ENCODE data around the gene SYNE2.

Gene SYNE2

GRCh38 chr14:63911404-63911803, 58.6 kb downstream of the SYNE2 start:
- DNase-seq (ENCODE audit: low read depth) = no peak

- DNase-seq (ENCODE audit: low read depth) = no peak
Measured at GRCh38 chr14:63912286-63912685, 59.5 kb downstream of the SYNE2 start.

- no peak for DNase-seq (ENCODE audit: low read depth)
Measured at GRCh38 chr14:63918411-63918810, 65.6 kb downstream of the SYNE2 start.

GRCh38 chr14:63922696-63923421, 70.1 kb downstream of the SYNE2 start:
- no peak for DNase-seq (ENCODE audit: low read depth)

- DNase-seq (ENCODE audit: low read depth) = no peak
Measured at GRCh38 chr14:63923422-63923752, 70.6 kb downstream of the SYNE2 start.

- no peak for DNase-seq (ENCODE audit: low read depth)
Measured at GRCh38 chr14:63924375-63924774, 71.6 kb downstream of the SYNE2 start.

GRCh38 chr14:63926641-63927040, 73.8 kb downstream of the SYNE2 start:
- no peak for DNase-seq (ENCODE audit: low read depth)

- no peak for DNase-seq (ENCODE audit: low read depth)
Measured at GRCh38 chr14:63928744-63929174, 76.0 kb downstream of the SYNE2 start.

- no peak for DNase-seq (ENCODE audit: low read depth)
Measured at GRCh38 chr14:63933110-63933509, 80.3 kb downstream of the SYNE2 start.

GRCh38 chr14:63933711-63934110, 80.9 kb downstream of the SYNE2 start:
- no peak for DNase-seq (ENCODE audit: low read depth)

- no peak for DNase-seq (ENCODE audit: low read depth)
Measured at GRCh38 chr14:63938198-63939005, 85.6 kb downstream of the SYNE2 start.

GRCh38 chr14:63939006-63939270, 86.1 kb downstream of the SYNE2 start:
- DNase-seq (ENCODE audit: low read depth) = no peak

GRCh38 chr14:63940387-63940786, 87.6 kb downstream of the SYNE2 start:
- DNase-seq (ENCODE audit: low read depth) = no peak

GRCh38 chr14:63941023-63941422, 88.2 kb downstream of the SYNE2 start:
- DNase-seq (ENCODE audit: low read depth) = no peak

- no peak for DNase-seq (ENCODE audit: low read depth)
Measured at GRCh38 chr14:63949696-63950095, 96.9 kb downstream of the SYNE2 start.

- no peak for DNase-seq (ENCODE audit: low read depth)
Measured at GRCh38 chr14:63951021-63951420, 98.2 kb downstream of the SYNE2 start.

- no peak for DNase-seq (ENCODE audit: low read depth)
Measured at GRCh38 chr14:63951429-63951828, 98.6 kb downstream of the SYNE2 start.

GRCh38 chr14:63952053-63952932, 99.5 kb downstream of the SYNE2 start:
- no peak for DNase-seq (ENCODE audit: low read depth)

GRCh38 chr14:63952933-63953437, 100.2 kb downstream of the SYNE2 start:
- DNase-seq (ENCODE audit: low read depth) = peak; percentile 26

- no peak for DNase-seq (ENCODE audit: low read depth)
Measured at GRCh38 chr14:63956326-63956725, 103.5 kb downstream of the SYNE2 start.

GRCh38 chr14:63960926-63961567, 108.2 kb downstream of the SYNE2 start:
- DNase-seq (ENCODE audit: low read depth) = no peak

- DNase-seq (ENCODE audit: low read depth) = no peak
Measured at GRCh38 chr14:63962906-63963305, 110.1 kb downstream of the SYNE2 start.
